NCI-H1105 treated with DMSO at 0.1 percent for 48 hours (cell line): Measurements from ENCODE around the gene PDGFRB.

Experiments used
- DNase-seq: peaks from one replicate; lab custom pipeline; 2025; lab: John Stamatoyannopoulos, UW

The PDGFRB gene

DNA sequence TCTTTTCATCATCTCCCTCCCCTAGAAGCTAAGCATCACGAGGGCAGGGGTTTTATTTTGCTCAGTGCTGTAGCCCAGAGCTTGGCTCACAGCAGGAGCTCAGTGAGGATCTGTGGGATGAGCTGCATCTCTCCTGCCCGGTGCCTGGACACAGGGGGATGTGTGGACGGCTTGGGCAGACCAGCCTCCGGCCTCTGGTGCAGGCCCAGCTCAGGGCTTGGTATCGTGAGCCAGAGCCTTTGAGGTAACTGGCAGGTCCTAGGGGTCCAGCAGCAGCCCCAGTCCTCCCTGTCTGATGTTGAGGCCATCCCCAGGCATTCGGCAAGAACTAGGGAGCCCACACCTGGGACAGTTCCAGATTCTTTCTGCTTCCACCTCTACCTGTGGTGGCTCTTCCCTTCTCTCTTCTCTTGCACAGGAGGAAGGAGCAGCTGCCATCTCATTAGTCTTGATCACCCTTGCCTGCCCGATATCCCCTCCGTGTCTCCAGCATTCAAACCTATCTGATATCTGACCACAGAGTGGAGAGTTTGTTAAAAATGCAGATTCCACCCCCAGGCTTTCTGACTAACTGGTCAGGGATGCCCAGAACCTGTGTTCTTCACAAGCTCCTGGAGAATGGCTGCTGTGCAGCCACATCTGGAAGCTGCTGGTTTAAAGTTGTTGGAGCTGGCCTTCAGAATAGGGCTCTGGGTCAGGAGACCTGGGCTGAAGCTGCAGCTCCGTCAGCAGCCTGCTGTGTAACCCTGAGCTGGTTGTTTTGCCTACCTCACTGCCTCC is 26.3 kb upstream of the PDGFRB start:
- DNase-seq, result no peak

DNA sequence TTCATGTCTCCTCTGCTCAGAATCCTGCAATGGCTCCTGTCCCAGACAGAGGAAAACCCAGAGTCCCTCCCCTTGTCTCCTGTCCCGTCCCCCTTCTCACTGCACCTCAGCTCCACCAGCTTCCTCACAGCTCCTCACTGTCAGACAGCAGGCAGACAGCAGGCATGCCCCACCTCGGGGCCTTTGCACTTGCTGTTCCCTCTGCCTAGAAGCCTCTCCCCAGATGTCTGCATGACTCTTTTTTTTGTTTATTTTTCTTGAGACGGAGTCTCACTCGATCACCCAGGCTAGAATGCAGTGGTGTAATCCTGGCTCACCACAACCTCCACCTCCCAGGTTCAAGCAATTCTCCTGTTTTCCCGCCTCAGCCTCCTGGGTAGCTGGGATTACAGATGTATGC is 25.4 kb upstream of the PDGFRB start:
- DNase-seq, result no peak

DNA sequence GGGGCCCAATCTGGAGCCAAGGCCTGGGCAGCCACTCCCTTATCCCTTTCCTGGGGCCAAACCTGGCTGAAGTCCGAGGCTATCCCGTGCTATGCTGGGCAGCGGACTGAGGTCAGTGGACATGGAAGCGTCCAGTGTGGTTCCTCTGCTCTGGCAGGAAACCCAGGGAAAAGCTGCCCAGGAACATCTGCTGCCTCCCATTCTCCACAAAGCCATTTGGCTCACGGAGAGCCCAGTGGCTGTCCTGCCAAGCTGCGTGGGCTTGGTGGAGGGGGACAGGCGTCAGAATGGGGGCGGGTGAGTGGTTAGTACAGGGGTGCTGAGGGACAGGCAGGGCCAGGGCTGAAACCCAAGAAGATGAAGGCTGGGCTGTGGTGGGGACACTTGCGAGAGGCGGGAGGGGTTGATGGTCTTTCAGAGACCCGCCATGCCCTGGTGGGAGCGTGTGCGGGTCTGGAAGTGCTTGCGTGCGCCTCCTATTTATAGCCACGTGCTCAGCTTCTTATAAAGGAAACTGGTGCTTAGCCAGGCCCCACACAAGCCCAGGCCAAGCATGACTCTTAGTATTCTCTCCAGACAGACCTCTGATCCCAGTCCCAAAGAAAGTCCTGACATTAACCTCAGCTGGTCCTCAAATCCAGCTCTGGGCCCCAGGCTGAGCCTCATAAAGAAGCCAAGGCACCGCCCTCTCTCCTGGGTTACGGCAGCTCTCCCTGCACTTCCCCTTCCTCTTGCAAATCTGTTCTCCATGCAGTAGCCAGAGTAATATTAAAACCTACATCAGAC is 24.8 kb upstream of the PDGFRB start:
- no peak for DNase-seq

DNA sequence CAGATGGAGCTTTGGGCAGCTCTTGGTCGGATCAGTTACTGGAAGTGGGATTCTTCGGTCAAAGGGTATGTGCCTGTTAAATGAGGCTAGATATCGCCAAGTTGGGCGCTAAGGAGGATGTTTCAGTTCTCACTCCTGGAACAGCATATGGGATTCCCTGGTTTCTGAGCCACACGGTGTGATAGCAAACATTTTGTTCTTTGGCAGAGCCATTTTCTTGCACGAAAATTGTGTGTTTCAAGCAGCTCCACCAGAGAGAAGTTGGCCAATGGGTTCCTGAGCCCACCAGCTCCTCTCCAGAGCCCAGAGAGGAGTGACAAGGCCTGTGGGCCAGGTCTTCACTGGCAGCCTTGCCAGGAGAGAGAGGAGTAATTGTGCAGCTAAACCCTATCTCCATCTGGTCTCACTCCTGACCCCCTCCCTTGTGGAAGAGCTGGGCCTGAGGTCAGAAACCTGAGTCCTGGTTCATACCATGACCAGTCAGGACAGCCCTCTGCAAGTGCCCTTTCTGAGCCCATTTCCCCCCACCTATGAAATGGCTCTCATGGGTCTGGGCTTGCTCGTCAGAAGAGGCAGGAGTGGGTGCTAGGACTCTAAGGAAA is 23.5 kb upstream of the PDGFRB start:
- no peak for DNase-seq

DNA sequence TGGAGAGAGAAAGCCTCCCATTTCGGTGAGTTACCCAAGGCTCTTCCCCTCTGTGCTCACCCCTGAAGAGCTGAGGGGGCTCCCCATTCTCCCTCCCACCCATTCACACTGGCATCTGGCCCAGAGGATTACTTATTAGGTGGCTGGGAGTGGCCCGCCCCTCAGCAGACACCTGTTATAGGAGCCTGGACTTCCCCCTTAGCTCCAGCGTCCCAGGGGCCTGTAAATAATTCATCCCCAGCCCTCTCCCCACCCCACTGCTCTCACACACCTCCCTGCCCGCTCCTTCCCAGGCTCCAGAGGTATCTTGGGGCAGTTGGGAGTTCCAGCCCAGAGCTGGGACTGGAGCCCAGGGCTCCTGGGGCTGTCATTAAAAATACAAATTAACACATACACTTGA is 22.6 kb upstream of the PDGFRB start:
- no peak for DNase-seq

DNA sequence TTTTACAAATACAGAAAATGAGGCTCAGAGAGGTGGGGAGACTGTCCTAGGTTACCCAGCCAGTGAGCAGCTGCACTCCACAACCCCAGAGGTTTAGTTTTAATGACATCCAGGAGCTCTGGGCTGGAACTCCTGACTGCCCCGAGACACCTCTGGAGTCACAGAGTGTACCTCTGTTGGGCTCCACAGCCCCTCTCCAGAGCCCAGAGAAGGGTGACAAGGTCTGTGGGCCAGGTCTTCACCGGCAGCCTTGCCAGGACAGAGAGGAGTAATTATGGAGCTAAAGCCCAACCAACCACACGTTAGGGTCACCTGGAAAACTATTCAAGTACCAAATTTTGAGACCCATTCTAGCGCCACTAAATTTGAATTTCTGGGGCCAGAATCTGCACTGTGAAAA is 22.1 kb upstream of the PDGFRB start:
- no peak for DNase-seq

DNA sequence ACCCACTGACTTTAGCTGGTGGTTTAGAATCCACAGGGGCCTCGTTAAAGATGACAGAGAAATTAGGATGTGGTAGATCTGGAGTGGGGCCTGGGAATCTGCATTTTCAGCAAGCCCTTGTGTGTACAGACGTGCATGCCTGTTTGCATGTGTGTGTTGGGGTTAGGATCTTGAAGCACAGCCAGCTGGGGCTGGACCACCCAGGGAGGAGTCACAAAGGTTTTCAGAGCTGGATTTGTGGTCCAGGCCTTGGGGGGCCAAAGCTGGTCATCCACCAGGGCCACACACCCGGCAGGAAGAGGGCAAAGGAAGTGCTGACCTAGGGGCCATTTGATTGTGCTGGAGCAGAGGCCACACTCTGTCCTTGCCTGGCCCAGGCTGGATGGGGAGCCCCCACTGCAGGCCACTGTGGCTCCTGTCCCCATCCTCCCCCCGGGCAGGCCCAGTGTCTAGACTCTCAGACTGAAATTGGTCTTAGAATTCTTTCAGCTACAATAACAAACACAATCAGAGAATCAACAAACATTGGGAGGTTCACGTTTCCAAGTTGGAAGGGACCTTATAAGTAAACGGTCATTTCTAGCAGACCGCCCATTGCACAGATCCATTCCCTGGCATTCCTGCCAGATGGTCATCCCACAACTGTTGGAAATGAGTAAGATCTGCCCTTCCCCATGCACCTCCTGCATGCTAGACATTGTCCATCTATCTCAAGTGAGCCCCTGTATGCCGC is 21.3 kb upstream of the PDGFRB start:
- no peak for DNase-seq

DNA sequence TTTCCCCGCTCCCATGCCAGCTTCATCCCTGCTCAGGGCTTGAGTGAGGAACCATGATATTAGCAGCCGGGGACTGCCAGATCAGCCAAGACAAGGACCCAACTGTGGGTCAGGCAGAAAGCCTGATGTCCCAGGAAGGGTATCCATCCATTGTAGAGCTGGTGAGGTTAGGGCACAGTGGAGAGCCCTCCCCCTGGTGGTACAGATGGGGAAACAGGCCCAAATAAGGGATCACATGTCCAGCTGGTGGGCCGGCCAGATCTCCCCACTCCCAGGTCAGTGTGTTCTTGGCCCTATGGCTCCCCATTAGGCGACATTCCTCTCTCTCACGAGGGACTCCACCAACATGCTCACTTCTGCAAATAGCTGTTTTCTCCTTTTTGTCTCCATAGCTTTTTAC is 19.9 kb upstream of the PDGFRB start:
- DNase-seq, result no peak

DNA sequence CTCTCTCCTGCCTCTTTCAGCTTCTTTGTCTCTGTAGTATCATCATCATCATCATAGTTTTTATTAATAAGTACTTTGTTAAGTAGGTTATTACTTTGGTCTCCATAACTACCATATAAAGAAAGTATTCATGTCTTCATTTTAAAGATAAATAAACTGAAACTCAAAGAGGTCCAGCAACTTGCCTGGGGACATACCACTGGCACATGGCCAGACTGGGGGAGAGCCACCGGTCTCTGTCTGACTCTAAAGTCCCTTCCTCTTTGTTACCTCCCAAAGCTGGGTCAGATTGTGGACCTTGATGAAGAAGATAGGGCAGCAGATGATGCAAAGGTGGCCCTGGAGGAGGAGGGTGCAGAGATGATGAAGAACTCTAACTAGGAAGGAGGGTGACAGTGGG is 19.4 kb upstream of the PDGFRB start:
- no peak for DNase-seq

DNA sequence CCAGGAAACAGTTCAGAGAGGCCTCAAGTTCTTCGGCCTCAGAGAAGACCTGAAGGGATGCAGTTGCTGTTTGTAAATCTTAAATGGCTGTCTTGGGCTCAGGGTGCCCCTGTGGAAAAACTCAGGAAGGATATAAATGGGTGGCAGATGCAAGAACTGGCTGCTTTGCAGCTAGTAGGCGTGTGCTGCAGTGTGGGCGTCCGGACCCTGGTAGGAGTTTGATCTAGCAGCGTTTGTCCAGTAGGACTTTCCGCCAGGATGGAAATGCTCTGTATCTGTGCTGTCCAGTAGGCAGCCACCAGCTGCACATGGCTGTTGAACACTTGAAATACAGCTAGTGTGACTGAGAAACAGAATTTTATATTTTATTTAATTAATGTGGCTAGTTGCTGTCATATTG is 18.6 kb upstream of the PDGFRB start:
- DNase-seq, result no peak

DNA sequence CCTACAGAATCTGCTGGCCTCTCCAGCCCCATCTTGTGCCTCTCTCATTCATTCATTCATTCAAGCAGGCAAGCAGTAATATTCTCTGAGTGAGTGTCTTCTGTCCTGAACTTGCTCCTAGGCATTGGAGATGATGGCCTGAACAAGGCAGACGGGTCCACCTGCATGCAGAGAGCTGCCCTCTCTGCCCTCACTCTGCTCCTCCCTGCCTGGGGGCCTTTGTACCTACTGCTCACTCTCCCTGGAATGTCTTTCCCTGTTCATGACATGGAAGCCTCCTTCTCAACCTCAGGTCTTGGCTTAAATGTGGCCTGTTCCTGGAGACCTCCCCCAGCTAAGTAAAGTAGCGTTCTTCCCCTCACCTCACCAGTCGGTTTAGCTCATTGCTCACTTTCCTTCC is 17.5 kb upstream of the PDGFRB start:
- DNase-seq, result no peak

DNA sequence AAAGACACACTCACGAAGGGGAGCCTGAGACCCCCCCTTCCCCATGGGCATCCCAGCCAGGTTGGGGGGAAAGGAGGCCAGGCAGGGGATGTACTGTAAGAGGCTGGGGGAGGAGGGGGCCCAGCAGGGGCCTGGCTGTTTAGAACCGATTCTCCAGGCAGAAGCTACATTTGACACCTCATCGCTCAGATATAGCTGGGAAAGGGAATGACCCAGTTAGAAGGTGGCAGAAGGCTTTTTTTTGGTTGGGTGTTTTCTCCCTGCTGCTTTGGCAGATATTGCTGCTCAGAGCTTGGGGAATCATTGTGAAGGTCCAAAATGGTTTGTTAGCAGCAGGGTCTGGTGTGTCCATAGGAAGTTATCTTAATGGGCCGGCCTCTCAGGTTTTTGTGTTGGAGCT is 16.9 kb upstream of the PDGFRB start:
- no peak for DNase-seq

DNA sequence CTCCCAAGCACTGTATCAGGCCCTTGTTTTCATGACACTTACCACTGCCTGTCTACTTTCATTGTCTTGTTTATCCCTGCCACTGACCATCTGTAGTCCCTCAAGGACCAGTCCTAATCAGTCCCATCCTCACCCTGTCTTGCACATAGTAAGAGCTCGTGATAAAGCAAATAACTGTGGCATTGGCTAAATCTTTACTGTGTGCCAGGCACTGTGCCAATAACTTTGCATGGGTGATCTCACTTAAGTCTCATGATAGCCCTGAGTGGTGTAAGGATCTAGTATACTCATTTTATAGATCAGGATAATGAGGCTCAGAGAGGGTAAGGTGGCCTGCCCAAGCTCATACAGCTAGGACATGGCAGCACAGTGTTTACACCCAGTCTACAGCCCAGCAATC is 16.5 kb upstream of the PDGFRB start:
- no peak for DNase-seq

DNA sequence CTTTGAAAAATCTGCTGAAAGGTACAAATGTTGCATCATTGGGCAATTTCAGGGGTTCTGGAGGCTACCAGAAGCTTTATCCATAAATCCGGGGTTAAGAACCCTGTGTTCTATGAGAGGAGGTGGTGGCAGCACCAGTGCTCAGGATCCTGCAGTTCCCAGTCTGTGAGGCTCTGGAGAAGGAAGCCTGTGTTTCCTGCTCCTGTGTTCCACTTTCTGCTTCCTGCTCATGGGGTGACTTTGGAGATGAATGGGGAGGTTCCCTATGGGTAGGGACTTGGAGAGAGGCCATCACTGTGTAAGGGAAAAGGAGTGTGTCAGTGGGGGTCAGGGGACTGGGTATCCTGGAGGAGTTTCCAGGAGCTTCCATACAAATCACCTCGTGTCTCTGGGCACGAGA is 13.2 kb upstream of the PDGFRB start:
- DNase-seq, result no peak

DNA sequence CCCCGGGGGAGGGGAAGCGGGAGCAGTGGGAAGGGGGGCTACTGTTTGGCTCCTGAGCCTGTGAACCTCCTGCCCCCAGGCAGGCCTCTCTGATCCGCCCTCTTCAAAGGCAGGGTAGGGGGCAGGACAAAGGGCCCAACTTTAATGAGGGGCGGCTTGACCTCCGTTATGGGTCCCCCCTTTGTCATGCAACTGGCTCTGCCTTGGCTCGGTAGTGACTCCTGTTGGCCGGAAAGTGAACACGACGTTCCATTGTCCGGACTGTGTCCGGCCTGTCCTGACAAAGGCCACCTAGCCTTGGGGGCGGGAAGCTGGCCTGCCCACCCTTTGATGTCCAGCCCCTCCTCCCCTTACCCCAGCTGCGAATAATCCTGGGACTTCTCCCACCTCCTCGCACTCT is 12.3 kb upstream of the PDGFRB start:
- no peak for DNase-seq

DNA sequence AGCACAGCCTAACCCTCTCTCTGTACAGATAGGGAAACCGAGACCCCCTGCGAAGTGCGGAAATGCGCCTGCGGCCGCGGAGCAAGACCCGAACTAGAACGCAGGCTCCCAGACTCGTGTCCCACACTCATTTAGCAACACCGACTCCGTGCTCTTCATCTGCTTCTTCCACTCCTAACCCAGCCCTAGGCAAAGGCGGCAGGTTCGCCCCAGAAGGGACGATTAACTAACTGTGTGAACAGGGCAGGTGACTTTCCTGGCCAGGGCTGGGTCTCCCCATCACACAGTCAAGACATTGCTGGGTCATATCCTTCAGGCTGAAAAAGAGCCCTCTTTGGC is 11.8 kb upstream of the PDGFRB start:
- DNase-seq, result no peak

DNA sequence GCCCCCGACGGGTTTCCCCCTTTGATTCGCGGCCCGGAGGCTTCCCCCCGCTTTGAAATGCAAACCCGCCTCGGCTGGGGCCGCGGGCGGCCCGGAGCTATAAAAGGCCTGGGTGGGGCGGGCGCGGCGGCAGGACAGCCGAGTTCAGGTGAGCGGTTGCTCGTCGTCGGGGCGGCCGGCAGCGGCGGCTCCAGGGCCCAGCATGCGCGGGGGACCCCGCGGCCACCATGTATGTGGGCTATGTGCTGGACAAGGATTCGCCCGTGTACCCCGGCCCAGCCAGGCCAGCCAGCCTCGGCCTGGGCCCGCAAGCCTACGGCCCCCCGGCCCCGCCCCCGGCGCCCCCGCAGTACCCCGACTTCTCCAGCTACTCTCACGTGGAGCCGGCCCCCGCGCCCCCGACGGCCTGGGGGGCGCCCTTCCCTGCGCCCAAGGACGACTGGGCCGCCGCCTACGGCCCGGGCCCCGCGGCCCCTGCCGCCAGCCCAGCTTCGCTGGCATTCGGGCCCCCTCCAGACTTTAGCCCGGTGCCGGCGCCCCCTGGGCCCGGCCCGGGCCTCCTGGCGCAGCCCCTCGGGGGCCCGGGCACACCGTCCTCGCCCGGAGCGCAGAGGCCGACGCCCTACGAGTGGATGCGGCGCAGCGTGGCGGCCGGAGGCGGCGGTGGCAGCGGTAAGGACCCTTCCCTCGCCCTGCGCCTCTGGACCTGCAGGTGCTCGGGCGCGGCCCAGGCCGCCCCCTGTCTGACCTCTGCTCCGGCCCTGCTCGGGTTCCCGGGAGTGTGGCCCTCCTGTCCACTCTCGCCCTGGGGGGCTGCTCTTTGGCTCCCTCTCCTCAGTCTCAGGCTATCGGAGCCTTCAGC is 11.2 kb upstream of the PDGFRB start, which contains the start of gene CDX1:
CDX1 (plus strand) TSS at position 129 of the 862 bp plus-strand sequence; CDS start at position 228, 99 bp downstream.
- DNase-seq, result no peak

DNA sequence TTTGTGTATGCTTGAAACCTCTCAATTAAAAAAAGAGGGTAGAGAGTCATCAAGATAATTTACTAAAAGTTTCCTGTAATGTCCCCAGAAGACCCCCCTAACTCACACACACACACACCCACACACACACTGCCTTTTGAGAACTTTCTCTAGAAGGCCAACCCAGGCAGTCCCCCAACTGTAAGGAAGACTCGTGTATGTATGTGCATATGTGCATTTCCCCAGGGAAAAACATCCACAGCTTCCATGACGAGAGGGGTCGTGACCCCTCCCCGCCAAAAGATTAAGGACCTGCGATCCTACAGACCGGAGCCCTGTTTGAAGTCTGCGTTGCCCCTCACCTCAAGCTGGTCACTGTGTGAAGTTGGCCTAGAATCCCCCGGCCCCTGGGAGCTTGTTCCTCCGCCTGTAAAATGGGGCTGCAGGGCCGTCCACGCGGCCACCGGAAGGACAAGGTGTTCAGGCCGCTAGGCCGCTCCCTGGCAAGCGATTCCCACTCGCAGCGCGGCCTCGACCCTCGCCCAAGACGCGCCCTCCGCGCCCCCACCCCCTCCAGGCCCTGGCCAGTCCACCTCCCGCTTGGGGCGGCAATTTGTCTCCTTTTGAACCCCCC is 10.5 kb upstream of the PDGFRB start:
- no peak for DNase-seq

DNA sequence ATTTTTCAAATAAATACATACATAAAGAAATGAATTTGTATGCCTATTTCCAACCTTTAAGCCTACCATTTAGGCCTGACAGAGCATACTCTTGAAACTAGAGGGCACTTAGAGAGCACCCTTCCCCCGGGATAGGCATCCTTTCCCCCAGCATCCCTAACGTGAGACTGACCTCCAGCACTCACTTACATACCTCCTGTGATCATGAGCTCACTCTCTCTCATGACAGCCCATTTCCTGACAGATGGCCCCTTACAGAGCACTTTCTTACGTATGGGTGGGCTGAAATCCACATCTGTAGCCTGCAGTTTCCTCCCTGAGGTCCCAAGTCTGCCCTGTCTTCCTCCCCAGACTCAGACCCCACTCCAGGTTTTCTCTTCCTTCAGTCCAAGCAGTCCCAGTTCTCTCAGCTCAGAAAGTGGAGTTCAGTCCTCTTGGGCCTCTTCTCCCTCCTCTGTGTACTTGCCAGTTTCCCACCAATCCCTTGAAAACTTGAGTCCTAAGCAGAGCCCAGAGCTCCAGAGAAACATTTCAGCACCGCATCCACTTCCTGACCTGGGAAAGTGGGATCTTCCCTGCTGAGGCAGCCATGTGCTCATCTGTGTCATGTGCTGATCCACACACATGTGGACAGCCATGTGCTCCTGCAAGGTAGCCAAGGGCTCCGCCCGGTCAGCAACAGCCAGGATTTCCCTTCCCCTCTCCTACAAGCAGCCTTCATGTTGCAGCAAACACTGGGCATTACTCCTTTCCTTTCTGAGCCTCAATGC is 8.8 kb upstream of the PDGFRB start:
- no peak for DNase-seq

DNA sequence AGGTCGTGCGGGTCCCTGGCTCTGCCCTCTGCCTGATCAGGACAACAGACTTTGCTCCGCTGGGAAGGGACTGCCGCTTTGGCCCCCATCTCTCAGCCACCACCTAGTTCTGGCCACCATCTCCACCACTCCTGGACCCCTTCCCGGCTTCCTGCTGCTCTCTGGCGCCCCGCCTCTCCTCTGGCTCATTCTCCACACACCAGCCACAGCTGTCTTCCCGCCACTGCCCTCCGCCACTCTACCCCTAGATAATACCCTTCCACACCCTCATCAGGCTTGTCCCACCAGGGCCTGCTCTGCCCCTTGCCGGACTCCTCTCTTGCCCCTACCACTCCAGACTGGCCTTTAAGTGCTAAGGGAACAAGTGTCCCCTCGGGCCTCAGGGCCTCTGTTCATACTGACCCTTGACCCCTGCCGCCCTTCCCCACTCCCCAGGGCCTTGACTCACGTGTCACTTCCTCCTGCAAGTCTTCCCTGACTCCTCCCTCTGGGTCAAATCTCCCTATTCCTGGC is 8.0 kb upstream of the PDGFRB start:
- DNase-seq, result no peak
